GM18507 (cell line): ENCODE results near the gene IL20.
A peak's percentile ranks its signal among the peaks of the same experiment; 100 is the strongest.

Source experiments
- DNase-seq: peaks from one replicate; pipeline ENCODE4 v3.0.0; 2011; ENCODE audit warnings: low read depth; ENCODE audit not compliant: insufficient read length; ENCODE audit errors: extremely low spot score
- FAIRE-seq: peaks from 2 replicates; lab custom pipeline; 2011; peaks lifted over from hg19 to GRCh38; lab: Jason Lieb, UNC

Gene IL20

GRCh38 chr1:206915030-206915735 lies 49.8 kb downstream of the IL20 start:
- FAIRE-seq = no peak

GRCh38 chr1:206916000-206916709 lies 50.7 kb downstream of the IL20 start:
- no peak for FAIRE-seq
- no peak for DNase-seq

More at GRCh38 chr1:206915030-206915735, 49.8 kb downstream of the IL20 start:
- DNase-seq = no peak

GRCh38 chr1:206918076-206918475 lies 52.7 kb downstream of the IL20 start:
- DNase-seq (no peak), FAIRE-seq (peak; percentile 15)
